Measurements from ENCODE around the gene MAFB.

- no peak for TF ChIP-seq CTCF (IDR thresholded peaks at IDR 0.05)
- peak in 1 of 2 donors; percentile 69 for TF ChIP-seq POLR2AphosphoS5 (IDR thresholded peaks at IDR 0.05; ENCODE audit: insufficient read depth in 1 of 2, low read depth in 1 of 2)
Measured at GRCh38 chr20:40687384-40688128, 1.5 kb downstream of the MAFB start.

All from vagina (tissue), 2 donors.